K562 (cell line): ENCODE measurements around the gene PLCB1.

Experiments used
- FOS ChIP-seq: IDR thresholded peaks from 3 replicates; pipeline ENCODE4 v1.6.1; 2011; ENCODE audit not compliant: insufficient read length; ENCODE audit errors: extremely low read depth
- IRF9 ChIP-seq: fragments of 450-650 bp; IDR thresholded peaks from 2 replicates; pipeline ENCODE4 v1.6.1; 2016; ENCODE audit warnings: missing biosample characterization, missing genetic modification characterization
- SMARCA4 ChIP-seq: fragments of 450-650 bp; IDR thresholded peaks from 2 replicates; pipeline ENCODE4 v1.6.1; 2016
- ZNF780A ChIP-seq: fragments of 250-450 bp; sonication (Bioruptor Pico); IDR thresholded peaks from 2 replicates; pipeline ENCODE4 v1.5.0; 2021; ENCODE audit warnings: mild to moderate bottlenecking

DNA sequence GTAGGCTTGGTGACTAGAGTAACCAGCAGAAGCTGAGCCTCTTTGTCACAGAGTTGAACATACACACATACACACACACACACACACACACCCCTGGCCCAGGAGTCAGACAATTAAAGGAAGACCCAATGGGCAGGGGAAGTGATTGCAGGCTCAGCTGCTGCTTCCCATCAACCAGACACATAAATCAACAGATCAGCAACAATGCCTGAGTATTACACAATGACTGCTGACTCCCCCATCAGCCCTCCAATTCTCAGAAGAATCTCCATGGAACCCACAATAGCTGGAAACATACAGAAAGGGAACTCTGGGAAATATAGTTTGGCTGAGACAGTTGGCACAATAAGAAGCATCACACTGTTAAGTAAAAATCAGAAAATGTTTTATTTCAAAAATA, 666.4 kb downstream of the PLCB1 start:
- TF ChIP-seq SMARCA4 = no peak
- no peak for TF ChIP-seq ZNF780A (CRISPR knock-in tag)
- no peak for TF ChIP-seq FOS
- no peak for TF ChIP-seq IRF9 (tag)
